ENCODE results near the gene OR6S1. TPM values are rescaled to one million over a fixed set of nuclear protein-coding genes. Genes with fewer than 3 reads are reported as not detected.

OR6S1 gene
- total and polyA plus RNA-seq, 10 of the 15 experiments (the other 5 are each of a cell fraction or from before 2014, with no cell fraction given): 0.22 to 0.67 (median 0.43) TPM; not detected in 4

- no peak for TF ChIP-seq ZBTB11 (CRISPR knock-in tag; IDR thresholded peaks at IDR 0.05)
- no peak for TF ChIP-seq NFYA (IDR thresholded peaks at IDR 0.05; ENCODE audit: borderline replicate concordance, low read depth, low read length)
- TF ChIP-seq ZNF384 (IDR thresholded peaks at IDR 0.05; ENCODE audit: borderline replicate concordance, low read depth, low read length): no peak
- no peak for TF ChIP-seq ZBED1 (IDR thresholded peaks at IDR 0.05; ENCODE audit: borderline replicate concordance)
- peak; percentile 60; the same call in 1 of the 2 replicates for TF ChIP-seq CBFB (IDR thresholded peaks at IDR 0.05; ENCODE audit: low read depth)
- no peak for TF ChIP-seq YBX1 (IDR thresholded peaks at IDR 0.05)
- TF ChIP-seq E2F8 (IDR thresholded peaks at IDR 0.05; ENCODE audit: low read depth, partially characterized antibody): no peak
- TF ChIP-seq YY1 (IDR thresholded peaks at IDR 0.05; ENCODE audit: low read depth, low read length): peak; percentile 93
- no peak for TF ChIP-seq ZNF24 (IDR thresholded peaks at IDR 0.05)
- no peak for TF ChIP-seq SIX5 (IDR thresholded peaks at IDR 0.05; ENCODE audit: low read depth, low read length, severe bottlenecking)
- no peak for TF ChIP-seq PML (IDR thresholded peaks at IDR 0.05; ENCODE audit: low read length)
- TF ChIP-seq SIN3A (IDR thresholded peaks at IDR 0.05; ENCODE audit: low read depth, low read length): no peak
- TF ChIP-seq BRCA1 (IDR thresholded peaks at IDR 0.05; ENCODE audit: low read depth, low read length): no peak
- TF ChIP-seq NR2C1 (IDR thresholded peaks at IDR 0.05): no peak
- no peak for TF ChIP-seq NRF1 (conservative IDR thresholded peaks at IDR 0.05; ENCODE audit: low read depth, low read length)
- TF ChIP-seq JUNB (IDR thresholded peaks at IDR 0.05): peak; percentile 89
- 0 out of 2 replicates have a peak, but pooled peaks have one; percentile 21 for TF ChIP-seq NR2F1 (conservative IDR thresholded peaks at IDR 0.05)
- no peak for TF ChIP-seq HSF1 (IDR thresholded peaks at IDR 0.05; ENCODE audit: low read depth, low read length)
- peak; percentile 48 for TF ChIP-seq SP1 (IDR thresholded peaks at IDR 0.05; ENCODE audit: low read depth, low read length)
- TF ChIP-seq MLLT1 (IDR thresholded peaks at IDR 0.05): no peak
- peak in 1 of 2 experiments; percentile 95; a peak in 2 of 4 replicates for TF ChIP-seq ETV6 (conservative IDR thresholded peaks at IDR 0.05 in 1 of 2, IDR thresholded peaks at IDR 0.05 in 1 of 2; ENCODE audit: borderline replicate concordance in 1 of 2, low read depth in 1 of 2)
- TF ChIP-seq EED (IDR thresholded peaks at IDR 0.05; ENCODE audit: low read depth): peak; percentile 94
- peak; percentile 74; the same call in 1 of the 2 replicates for TF ChIP-seq TCF3 (IDR thresholded peaks at IDR 0.05; ENCODE audit: borderline replicate concordance, insufficient read depth, low read depth, low read length)
- TF ChIP-seq ZZZ3 (IDR thresholded peaks at IDR 0.05; ENCODE audit: control insufficient read depth, insufficient read length, low read depth): no peak
These were observed 26.5 kb upstream of the OR6S1 start (continued) for GRCh38 chr14:20667957-20668356.

Measured in GM12878 (cell line).